Activated naive CD4-positive, alpha-beta T cell treated with anti-CD3 and anti-CD28 coated beads, Interleukin-2, amount 50 U/mL, for 24 hours (primary cell): Measurements from ENCODE around the gene DARS1.
"Not testable (repeated sequence)": the region's sequence is repeated elsewhere in the genome, so short reads cannot be mapped to it uniquely, and the experiment has no call there.

Experiments used
- H3K27ac Mint-ChIP-seq: one replicate; pipeline ENCODE4 v1.8.0; 2021; ENCODE audit warnings: mild to moderate bottlenecking, mixed read lengths
- H3K27me3 Mint-ChIP-seq: one replicate; pipeline ENCODE4 v1.8.0; 2021; ENCODE audit warnings: mixed read lengths
- H3K36me3 Mint-ChIP-seq: one replicate; pipeline ENCODE4 v1.8.0; 2021; ENCODE audit warnings: mixed read lengths
- H3K4me1 Mint-ChIP-seq: one replicate; pipeline ENCODE4 v1.8.0; 2021; ENCODE audit warnings: mixed read lengths
- H3K4me3 Mint-ChIP-seq: one replicate; pipeline ENCODE4 v1.8.0; 2021; ENCODE audit warnings: mild to moderate bottlenecking, mixed read lengths
- H3K9me3 Mint-ChIP-seq: one replicate; pipeline ENCODE4 v1.8.0; 2021; ENCODE audit warnings: mixed read lengths

DARS1 gene

DNA sequence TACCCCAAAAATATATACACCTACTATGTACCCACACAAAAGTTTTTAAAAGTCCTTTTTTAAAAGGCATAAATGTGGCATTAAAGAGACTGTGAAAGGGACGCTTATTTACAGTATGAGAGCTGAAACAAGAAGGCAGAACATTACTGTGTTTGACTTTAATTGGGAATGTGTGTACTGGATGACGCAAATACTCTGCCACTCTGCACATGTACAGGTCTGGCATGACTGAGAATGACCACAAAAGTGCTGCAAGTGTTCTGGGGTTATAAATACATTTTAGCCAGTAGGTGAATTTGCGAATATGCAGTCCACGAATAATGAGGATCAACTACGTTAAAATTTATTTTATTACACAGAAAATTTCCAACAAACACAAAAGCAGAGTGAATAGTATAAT lies 11.4 kb downstream of the DARS1 start:
- no peak overlapping the region for H3K27ac Mint-ChIP-seq
- no peaks in the 10 kb centered on the region for H3K27me3 Mint-ChIP-seq
- H3K9me3 Mint-ChIP-seq = no peaks in the 10 kb centered on the region
- no peak overlapping the region for H3K4me3 Mint-ChIP-seq
- peaks cover 73% of the 10 kb centered on the region for H3K4me1 Mint-ChIP-seq
- H3K36me3 Mint-ChIP-seq = peaks cover 56% of the 10 kb centered on the region

DNA sequence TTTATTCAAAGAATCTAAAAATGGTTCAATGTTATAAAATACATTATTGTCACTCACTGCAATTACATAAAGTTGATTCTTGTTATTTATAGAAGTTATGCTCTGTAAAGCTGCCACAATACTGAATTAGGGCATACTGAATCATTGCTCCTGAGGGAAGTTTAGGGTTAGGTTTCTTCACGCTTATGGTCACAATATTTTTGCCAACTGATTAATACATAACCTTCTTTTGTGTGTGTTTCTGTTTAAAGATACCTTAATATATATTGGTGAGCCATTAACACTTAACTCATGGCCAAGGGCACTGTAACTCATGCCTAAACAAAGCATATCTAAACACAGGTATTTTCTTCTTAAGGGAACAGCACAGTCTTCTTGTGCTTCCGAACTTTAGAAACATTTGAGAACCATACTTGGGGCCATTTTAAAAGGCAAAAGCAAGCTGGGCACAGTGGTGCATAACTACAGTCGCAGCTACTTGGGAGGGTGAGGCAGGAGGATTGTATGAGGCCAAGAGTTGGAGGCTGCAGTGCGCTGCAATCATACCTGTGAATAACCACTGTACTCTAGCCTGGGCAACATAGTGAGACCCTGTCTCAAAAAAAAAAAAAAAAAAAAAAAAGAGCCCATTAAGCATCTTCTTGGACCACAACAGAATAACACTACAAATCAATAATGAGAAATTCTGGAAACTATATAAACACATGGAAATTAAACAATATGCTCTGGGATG lies 15.6 kb downstream of the DARS1 start:
- H3K27ac Mint-ChIP-seq = no peak overlapping the region
- no peaks in the 10 kb centered on the region for H3K9me3 Mint-ChIP-seq
- peaks cover 50% of the 10 kb centered on the region for H3K36me3 Mint-ChIP-seq
- H3K27me3 Mint-ChIP-seq = no peaks in the 10 kb centered on the region
- H3K4me1 Mint-ChIP-seq = peaks cover 72% of the 10 kb centered on the region
- no peak overlapping the region for H3K4me3 Mint-ChIP-seq

DNA sequence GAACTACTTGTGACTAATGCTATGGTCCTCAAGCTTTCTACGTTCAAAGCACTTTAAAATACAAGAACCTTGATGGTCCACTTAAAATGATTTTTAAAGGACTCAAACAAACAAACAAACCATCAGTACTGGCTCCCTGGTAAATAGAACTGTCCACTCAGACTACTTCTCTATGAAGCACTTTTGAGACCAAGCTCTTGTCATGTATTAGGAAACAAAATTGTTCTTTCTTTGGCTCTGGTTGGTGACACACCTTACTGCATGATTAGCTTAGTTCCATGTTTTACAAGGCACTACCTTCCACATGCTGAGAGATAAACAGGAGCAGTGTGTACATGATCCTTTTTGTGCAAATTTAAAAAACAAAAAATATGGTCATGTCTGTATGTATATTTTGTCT lies 19.7 kb downstream of the DARS1 start:
- peaks cover 67% of the 10 kb centered on the region for H3K4me1 Mint-ChIP-seq
- H3K9me3 Mint-ChIP-seq = no peaks in the 10 kb centered on the region
- H3K27me3 Mint-ChIP-seq = no peaks in the 10 kb centered on the region
- no peak overlapping the region for H3K4me3 Mint-ChIP-seq
- H3K27ac Mint-ChIP-seq = no peak overlapping the region
- peaks cover 24% of the 10 kb centered on the region for H3K36me3 Mint-ChIP-seq

DNA sequence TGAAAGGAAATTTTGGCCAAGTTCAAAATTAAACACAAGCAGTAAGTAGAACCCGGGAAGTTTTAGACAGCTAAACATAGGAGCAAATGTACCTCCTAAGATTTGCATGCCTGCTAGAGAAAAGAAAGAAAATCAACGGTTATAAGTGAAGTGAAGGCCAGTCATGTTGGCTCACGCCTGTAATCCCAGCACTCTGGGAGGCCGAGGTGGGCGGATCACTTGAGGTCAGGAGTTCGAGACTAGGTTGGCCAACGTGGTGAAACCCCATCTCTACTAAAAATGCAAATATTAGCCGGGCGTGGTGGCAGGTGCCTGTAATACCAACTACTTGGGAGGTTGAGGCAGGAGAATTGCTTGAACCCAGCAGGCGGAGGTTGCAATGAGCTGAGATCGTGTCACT lies 21.0 kb downstream of the DARS1 start:
- H3K27me3 Mint-ChIP-seq, H3K4me3 Mint-ChIP-seq, H3K9me3 Mint-ChIP-seq: not testable (repeated sequence)
- Mint-ChIP-seq H3K4me1 (peaks cover 67% of the 10 kb centered on the region), H3K27ac (peak overlapping the region; percentile 68), H3K36me3 (peaks cover 22% of the 10 kb centered on the region)

DNA sequence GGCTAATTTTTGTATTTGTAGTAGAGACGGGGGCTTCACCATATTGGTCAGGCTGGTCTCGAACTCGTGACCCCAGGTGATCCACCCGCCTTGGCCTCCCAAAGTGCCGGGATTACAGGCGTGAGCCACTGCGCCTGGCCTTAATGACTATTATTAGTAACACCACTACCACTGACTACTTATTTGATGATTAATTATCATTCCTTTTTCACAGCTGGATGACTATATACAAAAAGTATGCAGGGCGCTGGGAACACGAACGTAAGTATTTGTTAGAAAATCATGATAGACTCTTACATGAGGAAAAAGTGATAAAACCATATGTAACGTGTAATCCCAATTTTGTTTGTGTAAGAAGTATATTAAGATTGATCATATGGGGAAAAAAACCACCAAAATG lies 21.6 kb downstream of the DARS1 start:
- Mint-ChIP-seq H3K36me3 (peaks cover 23% of the 10 kb centered on the region), H3K27me3 (no peaks in the 10 kb centered on the region), H3K4me1 (peaks cover 67% of the 10 kb centered on the region), H3K4me3 (no peak overlapping the region), H3K27ac (no peak overlapping the region), H3K9me3 (no peaks in the 10 kb centered on the region)

DNA sequence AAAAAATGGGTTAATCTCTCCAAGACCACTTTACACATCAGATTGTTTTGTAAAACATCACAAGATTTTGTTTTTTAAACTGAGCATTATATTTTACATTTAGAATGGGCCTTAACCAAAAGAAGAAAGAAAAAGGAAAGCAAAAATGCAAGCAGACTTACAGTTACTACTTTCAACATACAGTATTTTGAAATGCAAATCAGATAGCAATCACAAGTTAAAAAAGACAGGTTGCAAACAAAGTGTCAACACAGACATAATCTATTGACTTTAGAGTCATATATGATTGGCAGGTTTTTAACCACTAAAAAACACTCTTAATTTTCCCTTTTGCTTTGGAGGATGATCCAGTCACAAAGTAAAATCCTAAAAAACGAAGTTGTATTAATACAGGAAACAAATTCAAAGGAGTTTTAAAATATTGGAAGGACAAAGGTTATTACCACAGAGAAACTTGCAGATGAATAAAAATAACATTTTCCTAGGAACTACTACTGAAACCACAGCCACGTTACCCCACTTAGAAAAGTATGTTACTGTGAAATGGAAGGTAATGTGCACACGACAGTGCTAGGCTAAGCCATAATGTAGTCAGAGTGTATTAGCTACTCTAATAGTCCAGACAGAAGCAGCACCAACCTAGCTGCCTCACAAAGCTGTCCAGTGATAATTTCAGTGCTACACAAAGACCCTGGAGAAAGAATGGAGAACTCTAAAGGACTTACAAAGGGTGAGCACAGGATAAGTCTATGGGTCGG lies 22.9 kb downstream of the DARS1 start:
- Mint-ChIP-seq H3K27me3 (no peaks in the 10 kb centered on the region), H3K27ac (peak overlapping the region; percentile 74), H3K4me1 (peaks cover 65% of the 10 kb centered on the region), H3K9me3 (no peaks in the 10 kb centered on the region), H3K36me3 (peaks cover 24% of the 10 kb centered on the region), H3K4me3 (peak overlapping the region; percentile 63)

DNA sequence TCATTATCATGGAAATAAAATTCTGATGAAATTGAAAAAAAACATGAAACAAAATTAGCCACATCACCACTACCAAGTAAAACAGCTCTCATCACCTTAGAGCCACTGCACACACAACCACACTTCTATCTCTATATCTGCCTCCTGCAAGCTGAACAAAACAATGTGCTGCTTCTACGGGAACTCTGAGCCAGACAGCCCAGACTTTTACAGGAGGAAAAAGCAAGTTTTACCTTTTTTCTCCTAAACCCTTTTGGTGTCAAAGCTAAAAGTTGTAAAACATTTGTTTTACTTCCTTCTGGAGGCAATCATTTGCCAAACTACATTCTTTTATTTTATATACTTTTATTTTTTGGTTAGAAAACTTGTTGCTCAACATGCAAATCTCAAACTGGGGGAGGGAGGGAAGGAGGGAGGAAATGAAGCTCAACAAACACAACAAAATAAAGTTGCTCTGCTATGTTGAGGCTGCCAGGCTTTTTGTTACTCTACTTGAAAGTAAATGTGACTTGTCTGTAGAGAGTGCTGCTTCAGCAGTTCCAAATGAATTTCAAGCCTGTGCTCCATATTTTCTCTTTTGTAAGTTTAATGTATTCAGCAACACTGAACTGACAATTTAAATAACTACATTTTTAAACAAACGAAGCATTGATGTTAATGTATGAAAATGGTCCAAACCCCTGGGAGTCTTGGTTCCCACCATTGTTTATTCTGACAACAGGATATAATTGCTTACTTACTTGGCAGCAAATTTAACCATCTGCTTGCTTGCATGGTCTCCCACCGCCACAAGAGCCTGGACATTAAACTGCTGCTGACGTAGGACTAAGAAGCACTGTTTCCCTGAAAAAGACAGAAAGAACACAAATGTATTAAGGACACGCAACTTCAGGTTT lies 24.5 kb downstream of the DARS1 start:
- Mint-ChIP-seq H3K4me3 (peak overlapping the region; percentile 56), H3K36me3 (peaks cover 26% of the 10 kb centered on the region), H3K9me3 (no peaks in the 10 kb centered on the region), H3K27ac (peak overlapping the region; percentile 73), H3K27me3 (no peaks in the 10 kb centered on the region), H3K4me1 (peaks cover 59% of the 10 kb centered on the region)

DNA sequence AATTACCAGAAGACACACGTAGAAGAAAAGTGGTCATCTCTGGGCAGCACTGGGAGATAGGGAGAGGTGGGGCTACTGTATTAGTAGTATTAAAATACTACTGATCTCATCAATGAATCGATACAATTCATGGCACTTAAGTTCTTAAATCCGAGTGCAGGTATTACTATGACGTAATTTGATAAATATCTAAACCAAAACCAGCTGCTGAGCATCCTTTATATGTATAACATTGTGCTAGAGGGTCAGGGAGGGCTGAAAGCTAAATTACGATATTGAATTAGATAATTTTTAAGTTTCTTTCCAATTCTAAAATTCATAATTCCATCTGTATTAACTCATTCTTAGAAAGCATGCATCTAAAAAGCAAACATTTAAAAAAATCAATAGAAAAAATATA lies 25.3 kb downstream of the DARS1 start:
- H3K9me3 Mint-ChIP-seq = no peaks in the 10 kb centered on the region
- no peak overlapping the region for H3K27ac Mint-ChIP-seq
- H3K4me3 Mint-ChIP-seq = peak overlapping the region; percentile 1
- H3K4me1 Mint-ChIP-seq = peaks cover 58% of the 10 kb centered on the region
- H3K36me3 Mint-ChIP-seq = peaks cover 27% of the 10 kb centered on the region
- H3K27me3 Mint-ChIP-seq = no peaks in the 10 kb centered on the region

DNA sequence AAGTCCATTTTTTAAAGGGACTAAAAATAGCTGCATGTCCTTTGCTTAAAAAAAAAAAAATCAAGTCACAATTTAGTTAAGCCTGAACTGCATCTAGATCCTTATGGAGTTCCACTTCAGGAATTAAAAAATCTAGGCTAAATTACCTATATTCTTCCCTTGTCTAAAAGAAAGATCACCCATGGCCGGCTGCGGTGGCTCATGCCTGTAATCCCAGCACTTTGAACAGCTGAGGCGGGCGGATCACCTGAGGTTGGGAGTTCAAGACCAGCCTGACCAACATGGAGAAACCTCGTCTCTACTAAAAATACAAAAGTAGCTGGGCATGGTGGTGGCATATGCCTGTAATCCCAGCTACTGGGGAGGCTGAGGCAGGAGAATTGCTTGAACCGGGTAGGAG lies 26.5 kb downstream of the DARS1 start:
- Mint-ChIP-seq H3K36me3 (peaks cover 24% of the 10 kb centered on the region), H3K4me1 (peaks cover 53% of the 10 kb centered on the region)
- H3K4me3 Mint-ChIP-seq, H3K9me3 Mint-ChIP-seq, H3K27ac Mint-ChIP-seq, H3K27me3 Mint-ChIP-seq: not testable (repeated sequence)

DNA sequence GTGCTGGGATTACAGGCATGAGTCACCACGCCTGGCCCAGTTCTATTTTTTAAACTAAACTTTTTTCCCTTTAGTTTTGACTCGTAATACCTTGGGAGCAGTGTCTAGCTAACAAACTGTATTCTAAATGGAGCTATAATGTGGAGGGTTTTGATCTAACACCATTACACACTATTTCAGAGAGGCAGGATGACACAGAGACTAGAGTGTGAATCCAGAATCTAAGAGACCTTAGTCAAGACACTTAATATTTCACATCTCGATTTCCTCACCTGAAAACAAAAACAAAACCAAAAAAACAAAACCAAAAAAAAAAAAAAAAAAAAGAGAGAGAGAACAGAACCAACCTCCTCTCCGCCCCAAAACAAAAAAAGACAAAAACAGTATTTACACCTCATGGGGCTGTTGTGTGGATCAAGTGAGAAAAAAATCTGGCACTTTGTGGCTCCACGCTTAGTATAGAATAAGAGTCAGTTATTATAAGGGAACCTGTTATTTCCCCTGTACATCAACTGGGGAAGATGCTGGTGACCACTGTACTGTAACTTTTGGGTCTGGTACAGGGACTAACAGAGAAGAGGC lies 31.3 kb downstream of the DARS1 start:
- no peaks in the 10 kb centered on the region for H3K27me3 Mint-ChIP-seq
- H3K36me3 Mint-ChIP-seq = peaks cover 35% of the 10 kb centered on the region
- H3K4me1 Mint-ChIP-seq = peaks cover 46% of the 10 kb centered on the region
- no peak overlapping the region for H3K27ac Mint-ChIP-seq
- H3K4me3 Mint-ChIP-seq = no peak overlapping the region
- no peaks in the 10 kb centered on the region for H3K9me3 Mint-ChIP-seq

DNA sequence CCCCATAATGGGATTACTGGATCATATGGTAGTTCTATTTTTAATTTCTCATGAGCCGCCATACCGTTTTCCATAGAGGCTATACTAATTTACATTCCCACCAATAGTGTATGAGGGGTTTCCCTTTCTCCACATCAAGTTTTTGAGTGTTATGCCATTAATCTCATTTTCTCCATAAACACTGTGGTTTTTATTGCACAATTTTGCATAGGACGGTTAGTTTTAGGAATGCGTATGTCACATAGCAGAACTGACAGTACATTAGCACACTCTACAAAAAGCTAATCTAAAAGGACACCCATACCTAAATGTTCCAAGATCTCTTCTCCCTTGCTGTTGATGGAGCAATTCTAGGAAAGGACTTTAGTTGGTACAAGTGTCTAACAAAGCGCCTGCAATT lies 32.5 kb downstream of the DARS1 start:
- Mint-ChIP-seq H3K4me3 (no peak overlapping the region), H3K27me3 (no peaks in the 10 kb centered on the region), H3K27ac (no peak overlapping the region), H3K36me3 (peaks cover 36% of the 10 kb centered on the region), H3K4me1 (peaks cover 59% of the 10 kb centered on the region), H3K9me3 (no peaks in the 10 kb centered on the region)

DNA sequence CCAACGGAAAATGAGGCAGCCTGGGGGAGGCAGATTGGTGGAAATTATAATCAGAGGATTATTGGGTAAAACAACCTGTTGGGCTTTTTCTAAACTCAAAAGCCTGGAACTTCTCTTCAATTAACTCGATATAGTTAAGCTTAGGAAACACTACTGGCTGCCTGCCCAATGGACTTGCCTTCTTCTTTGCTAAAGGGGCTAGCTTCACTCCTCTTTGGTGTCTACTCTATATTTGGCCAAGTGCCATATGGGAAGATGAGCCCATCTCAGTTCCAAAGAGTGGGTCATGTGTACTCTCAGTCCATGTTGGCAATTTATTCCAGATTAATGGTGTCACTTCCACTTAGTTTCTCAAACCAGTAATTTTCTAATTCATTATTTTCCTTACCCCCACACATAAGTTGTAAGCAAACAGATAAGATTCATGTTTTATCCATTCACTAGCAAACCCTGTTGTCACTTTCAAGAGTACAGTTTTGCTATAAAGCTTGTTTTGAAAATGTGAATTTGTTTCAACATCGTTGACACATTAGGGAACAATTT lies 34.3 kb downstream of the DARS1 start:
- Mint-ChIP-seq H3K36me3 (peaks cover 37% of the 10 kb centered on the region), H3K27ac (no peak overlapping the region), H3K9me3 (no peaks in the 10 kb centered on the region)

DNA sequence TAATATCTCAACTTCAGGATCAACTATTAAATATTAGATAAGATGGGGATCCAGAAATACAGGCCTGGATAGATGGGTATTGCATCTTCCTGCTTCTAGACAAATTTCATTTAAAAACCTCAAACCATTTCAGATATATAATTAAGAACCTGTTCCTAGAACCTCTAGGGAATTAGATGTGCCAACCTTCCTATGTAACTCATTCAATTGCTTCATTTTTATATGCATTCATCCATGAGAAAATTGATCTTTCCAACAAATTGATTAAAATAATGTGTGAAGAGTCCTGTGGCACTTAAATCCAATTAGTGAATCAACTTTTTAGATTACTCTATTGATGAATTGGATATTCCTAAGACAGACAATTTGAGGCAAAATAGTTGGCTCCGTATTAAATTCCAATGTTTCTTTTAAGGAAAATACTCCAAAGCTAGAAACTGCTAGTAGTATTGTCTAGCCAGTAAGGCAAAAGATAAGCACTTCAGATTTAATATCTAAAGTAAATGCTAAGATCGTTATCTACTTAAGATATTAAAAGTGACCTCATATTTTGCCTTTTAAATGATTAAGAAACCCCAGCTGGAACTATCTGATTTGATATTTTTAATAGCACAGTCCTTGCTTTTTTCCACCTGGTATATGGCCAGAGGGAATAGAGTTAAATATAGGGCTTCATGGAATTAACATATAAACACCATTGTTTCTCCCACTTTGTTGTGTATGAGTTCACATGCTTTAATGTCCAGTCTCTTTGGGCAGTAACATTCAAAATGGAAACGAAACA lies 35.8 kb downstream of the DARS1 start:
- Mint-ChIP-seq H3K9me3 (no peaks in the 10 kb centered on the region), H3K27ac (peak overlapping the region; percentile 17), H3K27me3 (no peaks in the 10 kb centered on the region), H3K36me3 (peaks cover 40% of the 10 kb centered on the region), H3K4me1 (peaks cover 75% of the 10 kb centered on the region), H3K4me3 (no peak overlapping the region)

More for the DNA sequence above, 34.3 kb downstream of the DARS1 start:
- Mint-ChIP-seq H3K4me3 (peak overlapping the region; percentile 1), H3K27me3 (no peaks in the 10 kb centered on the region), H3K4me1 (peaks cover 65% of the 10 kb centered on the region)

DNA sequence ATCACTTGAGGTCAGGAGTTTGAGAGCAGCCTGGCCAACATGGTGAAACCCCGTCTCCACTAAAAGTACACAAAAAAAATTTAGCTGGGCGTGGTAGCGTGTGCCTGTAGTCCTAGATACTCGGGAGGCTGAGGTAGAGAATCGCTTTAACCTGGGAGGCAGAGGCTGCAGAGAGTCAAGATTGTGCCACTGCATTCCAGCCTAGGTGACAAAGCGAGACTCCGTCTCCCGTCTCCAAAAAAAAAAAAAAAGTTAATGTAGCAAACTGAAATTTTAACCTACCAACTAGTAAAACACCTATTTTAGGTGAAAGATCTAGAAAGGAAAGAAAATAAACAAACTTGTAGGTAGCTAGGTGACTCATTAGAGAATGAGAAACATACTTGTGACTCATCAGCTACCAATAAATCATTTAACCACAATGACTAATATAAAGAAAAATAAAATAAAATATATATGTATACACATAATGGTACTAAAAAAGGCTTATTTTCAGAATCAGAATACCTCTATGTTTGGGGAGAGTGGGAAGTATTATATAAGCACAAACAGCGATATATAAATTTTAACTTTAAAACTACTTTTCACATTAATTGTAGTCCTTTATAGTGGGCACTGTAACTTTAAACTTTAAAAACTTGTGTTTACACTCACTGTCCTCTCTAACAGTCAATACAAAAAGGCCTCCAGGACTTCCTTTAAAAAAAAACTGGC lies 36.6 kb downstream of the DARS1 start:
- Mint-ChIP-seq H3K4me1 (peaks cover 70% of the 10 kb centered on the region), H3K4me3 (peak overlapping the region; percentile 72), H3K36me3 (peaks cover 37% of the 10 kb centered on the region), H3K27me3 (no peaks in the 10 kb centered on the region), H3K27ac (peak overlapping the region; percentile 88), H3K9me3 (no peaks in the 10 kb centered on the region)
